Kidney (tissue), 14 donors: Measurements from ENCODE around the gene ROR2. TPM values are rescaled to one million over a fixed set of nuclear protein-coding genes. Genes with fewer than 3 reads are reported as not detected.
A peak's percentile ranks its signal among the peaks of the same experiment; 100 is the strongest.

Source experiments
- DNase-seq, 5 donors: peaks; one replicate each; pipeline ENCODE4 v3.0.0-alpha.2; 2013 to 2020
- FAIRE-seq: peaks from 2 replicates; lab custom pipeline; 2012; peaks lifted over from hg19 to GRCh38; lab: Jason Lieb, UNC
- H3K27ac ChIP-seq, 2 donors: one replicate each; pipeline ENCODE4 v1.7.0; 2013; ENCODE audit warnings: low read depth in 2 of 2, low read length in 2 of 2, inconsistent platforms in 1 of 2
- H3K27me3 ChIP-seq: one replicate; pipeline ENCODE4 v1.7.1; 2013; ENCODE audit warnings: low read length, inconsistent platforms; ENCODE audit not compliant: control insufficient read depth, insufficient read depth
- H3K36me3 ChIP-seq, 3 donors: one replicate each; pipeline versions ENCODE4 v1.7.0 to v1.7.1; 2013; ENCODE audit warnings: low read length in 3 of 3, control low read depth in 1 of 3, inconsistent platforms in 1 of 3; ENCODE audit not compliant: insufficient read depth in 3 of 3, control insufficient read depth in 2 of 3
- H3K4me1 ChIP-seq, 3 donors: one replicate each; pipeline versions ENCODE4 v1.7.0 to v1.7.1; 2013; ENCODE audit warnings: low read length in 3 of 3, inconsistent platforms in 1 of 3, low read depth in 1 of 3; ENCODE audit not compliant: control insufficient read depth in 2 of 3, insufficient read depth in 2 of 3
- H3K4me3 ChIP-seq, 3 donors: one replicate each; pipeline versions ENCODE4 v1.7.0 to v1.8.1; 2013; ENCODE audit warnings: low read length in 3 of 3, control low read depth in 1 of 3, inconsistent platforms in 1 of 3
- H3K9ac ChIP-seq, 3 donors: one replicate each; pipeline versions ENCODE4 v1.7.0 to v1.7.1; 2013; ENCODE audit warnings: low read length in 3 of 3, control low read depth in 1 of 3, inconsistent platforms in 1 of 3
- H3K9me3 ChIP-seq, 3 donors: one replicate each; pipeline versions ENCODE4 v1.7.0 to v1.7.1; 2013; ENCODE audit warnings: low read length in 3 of 3, control low read depth in 1 of 3, inconsistent platforms in 1 of 3; ENCODE audit not compliant: control insufficient read depth in 2 of 3, insufficient read depth in 1 of 3
- CTCF ChIP-seq: IDR thresholded peaks from 3 replicates; pipeline ENCODE4 v1.5.1; 2012; ENCODE audit warnings: mild to moderate bottlenecking, moderate library complexity, borderline replicate concordance; ENCODE audit not compliant: insufficient read depth; ENCODE audit errors: extremely low read depth
- intact Hi-C: fragments of 100-400 bp; cut with DNase I; formaldehyde crosslinking; loops from one replicate; pipeline ENCODE4 v1.11.1; 2022
- polyA plus RNA-seq: library from polyadenylated mRNA; stranded (reverse); fragments of 350-450 nt; fragmentation: Illumina TruSeq; extraction: RNeasy Lipid Tissue Mini Kit (QIAGEN cat#74804); gene quantifications from one replicate; pipeline ENCODE4 v1.2.3, GENCODE V29; 2014; ENCODE audit warnings: low read depth, low replicate concordance; ENCODE audit not compliant: insufficient read depth
- total RNA-seq: library from RNA; stranded (reverse); fragmentation: NEBNext Ultra II Directional; extraction: Animal tissue kit (Norgen Biotek cat#: 25700); gene quantifications from one replicate; pipeline ENCODE4 v1.2.1, GENCODE V29; 2021
- donor health status: control.
- donor health status: control.
- donor health status: control.
- donor health status: control.
- donor health status: control.
- donor health status: DM: yes; HTN: yes; CAD: no.
- donor health status: Normal renal cell carcinoma (clear cell type).

Gene ROR2
- total and polyA plus RNA-seq, 2 donors from 2014 or later = 1.5 to 5.7 TPM

- Histone ChIP-seq H3K4me1 (no peaks in the 10 kb centered on the region), H3K27ac (no peak overlapping the region), H3K36me3 (no peaks in the 10 kb centered on the region), H3K9ac (no peak overlapping the region), H3K27me3 (no peaks in the 10 kb centered on the region), H3K9me3 (no peaks in the 10 kb centered on the region), H3K4me3 (no peak overlapping the region)
- FAIRE-seq (no peak), DNase-seq (peak in 2 of 5 donors; percentile 12 to 13)
- intact Hi-C loops = no loop called here
- no peak for TF ChIP-seq CTCF
Observed at GRCh38 chr9:91825866-91826265, 124.2 kb downstream of the ROR2 start.

- Histone ChIP-seq H3K4me1 (no peaks in the 10 kb centered on the region), H3K4me3 (no peak overlapping the region), H3K27ac (no peak overlapping the region), H3K36me3 (no peaks in the 10 kb centered on the region), H3K27me3 (no peaks in the 10 kb centered on the region), H3K9ac (no peak overlapping the region), H3K9me3 (no peaks in the 10 kb centered on the region)
- TF ChIP-seq CTCF = no peak
- FAIRE-seq (no peak), DNase-seq (no peak)
- intact Hi-C loops = no loop called here
Observed at GRCh38 chr9:91825422-91825821, 124.6 kb downstream of the ROR2 start.

GRCh38 chr9:91824601-91825305, 125.3 kb downstream of the ROR2 start:
- no peak overlapping the region for H3K9ac ChIP-seq

More at GRCh38 chr9:91824601-91825305, 125.3 kb downstream of the ROR2 start:
- intact Hi-C loops = no loop called here
- FAIRE-seq = no peak
- TF ChIP-seq CTCF = no peak
- DNase-seq = peak in 2 of 5 donors; percentile 64 to 66
- H3K27ac ChIP-seq = no peak overlapping the region
- no peaks in the 10 kb centered on the region for H3K4me1 ChIP-seq
- no peaks in the 10 kb centered on the region for H3K27me3 ChIP-seq
- H3K9me3 ChIP-seq = no peaks in the 10 kb centered on the region
- H3K36me3 ChIP-seq = no peaks in the 10 kb centered on the region
- H3K4me3 ChIP-seq = no peak overlapping the region
